Psoas muscle (tissue), 8 donors: ENCODE measurements around the gene C1orf141. TPM values are rescaled to one million over a fixed set of nuclear protein-coding genes. Genes with fewer than 3 reads are reported as not detected.

Experiments used
- ATAC-seq, 4 donors: fragments of 200-7000 bp; cut with Tn5 transposase; one replicate each; pipeline ENCODE4 v1.9.1; 2020; ENCODE audit warnings: moderate library complexity in 3 of 4, mild to moderate bottlenecking in 2 of 4
- DNase-seq, 2 donors: peaks; one replicate each; pipeline ENCODE4 v3.0.0-alpha.2; 2020
- H3K27ac ChIP-seq: fragments of 200-600 bp; one replicate; pipeline ENCODE4 v1.8.0; 2022
- H3K27me3 ChIP-seq, 3 donors: fragments of 200-600 bp in 1 of 3; one replicate each; pipeline versions ENCODE4 v1.6.1 to v1.8.0; 2013 to 2022; ENCODE audit warnings: low read length in 2 of 3, mild to moderate bottlenecking in 2 of 3, moderate library complexity in 1 of 3; ENCODE audit not compliant: insufficient read depth in 3 of 3
- H3K36me3 ChIP-seq, 2 donors: fragments of 200-600 bp in 1 of 2; one replicate each; pipeline versions ENCODE4 v1.6.1 to v1.8.0; 2013 to 2022; ENCODE audit warnings: low read depth in 1 of 2, mild to moderate bottlenecking in 1 of 2, moderate library complexity in 1 of 2; ENCODE audit not compliant: insufficient read depth in 1 of 2
- H3K4me1 ChIP-seq: fragments of 200-600 bp; one replicate; pipeline ENCODE4 v1.8.0; 2022
- H3K4me3 ChIP-seq: fragments of 200-600 bp; one replicate; pipeline ENCODE4 v1.8.0; 2022; ENCODE audit warnings: mild to moderate bottlenecking
- H3K9me3 ChIP-seq: fragments of 200-600 bp; one replicate; pipeline ENCODE4 v1.8.0; 2022
- CTCF ChIP-seq: fragments of 200-600 bp; IDR thresholded peaks from one replicate; pipeline ENCODE4 v1.8.0; 2022; ENCODE audit warnings: antibody characterized with exemption
- WGBS, 3 donors: extraction: QIAGEN DNeasy Blood & Tissue Kit; methylation state at CpG; one replicate each; pipeline versions ENCODE4 v1.1.6 to v1.1.7; 2013; 5-methylcytosine and 5-hydroxymethylcytosine counted together
- intact Hi-C, 2 donors: fragments of 100-400 bp; cut with DNase I; formaldehyde crosslinking; loops; one replicate each; pipeline versions ENCODE4 v1.11.0 to v1.14.2; 2022
- polyA plus RNA-seq, 3 donors: library from polyadenylated mRNA; stranded (reverse); fragments of 200-250 nt; gene quantifications; one replicate each; pipeline ENCODE4 v1.2.3, GENCODE V29; 2013
- total RNA-seq, 4 donors: library from RNA; stranded (reverse); fragmentation: NEBNext Ultra II Directional in 2 of 4; extraction: Animal tissue kit (Norgen Biotek cat#: 25700) in 2 of 4; gene quantifications; one replicate each; pipeline versions ENCODE4 v1.2.1 to v1.2.4, GENCODE V29; 2021 to 2023
- donor health status: healthy with polysubstance abuse.
- donor health status: DM: no; HTN: no; CAD: no; lungs with moderate emphysema.
- donor health status: Bipolar disorder and iron deficiency.
- donor health status: healthy.
- donor health status: DM: yes; HTN: yes; CAD: no.
- donor health status: DM: no; HTN: no; CAD: no.
- donor health status: DM: no; HTN: no; CAD: no.
- donor health status: DM: yes; HTN: yes; CAD: no.

C1orf141 gene
- total and polyA plus RNA-seq, 7 donors = not detected

- DNase-seq (no peak), ATAC-seq (no peak)
- no peaks in the 10 kb centered on the region for H3K9me3 ChIP-seq
- H3K4me3 ChIP-seq = no peak overlapping the region
- WGBS, 3 donors = 93 to 98% (median 98%) methylated on average over 4 of the region's 4 CpGs
- no peaks in the 10 kb centered on the region for H3K27me3 ChIP-seq
- no peaks in the 10 kb centered on the region for H3K4me1 ChIP-seq
- no peak for TF ChIP-seq CTCF
- no peak overlapping the region for H3K27ac ChIP-seq
- intact Hi-C loops = no loop called here
- no peaks in the 10 kb centered on the region for H3K36me3 ChIP-seq
Observed at GRCh38 chr1:67165468-67166041, 30.8 kb upstream of the C1orf141 start.

DNA sequence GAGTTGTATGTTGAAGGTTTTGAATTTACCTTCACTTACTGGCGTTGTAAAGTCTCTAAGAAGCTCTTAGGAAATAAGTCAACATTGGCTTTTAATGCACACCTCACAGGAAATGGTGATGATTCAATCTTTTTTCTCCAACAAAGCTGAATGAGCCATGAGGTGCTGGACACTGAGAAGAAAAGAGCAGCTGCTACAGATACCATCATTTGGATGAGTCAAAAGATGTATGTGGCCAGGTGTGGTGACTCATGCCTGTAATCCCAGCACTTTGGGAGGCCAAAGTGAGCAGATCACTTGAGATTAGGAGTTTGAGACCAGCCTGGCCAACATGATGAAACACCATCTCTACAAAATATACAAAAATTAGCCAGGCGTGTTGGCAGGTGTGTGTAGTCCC is 28.2 kb upstream of the C1orf141 start:
- Histone ChIP-seq H3K36me3 (no peaks in the 10 kb centered on the region), H3K27ac (no peak overlapping the region), H3K27me3 (no peaks in the 10 kb centered on the region), H3K4me3 (no peak overlapping the region), H3K9me3 (no peaks in the 10 kb centered on the region), H3K4me1 (no peaks in the 10 kb centered on the region)
- no peak for ATAC-seq
- no peak for TF ChIP-seq CTCF
- no peak for DNase-seq
- WGBS, 3 donors = 76 to 85% (median 80%) methylated on average over 2 of the region's 2 CpGs
- intact Hi-C loops = no loop called here

- no peak for DNase-seq
- intact Hi-C loops = no loop called here
- no peaks in the 10 kb centered on the region for H3K9me3 ChIP-seq
- no peaks in the 10 kb centered on the region for H3K27me3 ChIP-seq
- no peak overlapping the region for H3K4me3 ChIP-seq
- ATAC-seq = no peak
- H3K4me1 ChIP-seq = no peaks in the 10 kb centered on the region
- no peaks in the 10 kb centered on the region for H3K36me3 ChIP-seq
- TF ChIP-seq CTCF = no peak
- 78 to 82% (median 80%) methylated on average over 2 of the region's 2 CpGs for WGBS, 3 donors
- no peak overlapping the region for H3K27ac ChIP-seq
Observed at GRCh38 chr1:67159233-67159632, 24.5 kb upstream of the C1orf141 start.

DNA sequence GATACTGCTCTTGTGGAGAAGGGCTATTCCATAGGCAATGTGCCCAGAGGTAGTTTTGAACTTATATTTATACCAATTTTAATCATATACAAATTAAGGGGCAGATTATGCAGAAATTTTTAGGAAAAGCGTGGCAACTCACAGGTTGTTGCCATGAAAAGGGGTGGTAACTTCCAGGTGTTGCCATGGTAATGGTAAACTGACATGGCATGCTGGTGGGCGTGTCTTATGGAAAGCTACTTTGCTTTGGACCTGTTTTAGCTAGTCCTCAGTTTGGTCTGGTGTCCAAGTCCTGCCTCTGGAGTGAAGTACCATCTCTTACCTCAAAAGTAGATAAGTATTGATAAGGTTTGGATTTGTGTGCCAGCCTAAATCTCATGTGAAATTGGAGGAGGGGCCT is 23.6 kb upstream of the C1orf141 start:
- ATAC-seq (no peak), DNase-seq (no peak)
- 44 to 58% (median 54%) methylated on average over 2 of the region's 2 CpGs for WGBS, 3 donors
- H3K4me3 ChIP-seq = no peak overlapping the region
- no peaks in the 10 kb centered on the region for H3K9me3 ChIP-seq
- intact Hi-C loops = no loop called here
- no peak for TF ChIP-seq CTCF
- H3K27ac ChIP-seq = no peak overlapping the region
- H3K27me3 ChIP-seq = no peaks in the 10 kb centered on the region
- no peaks in the 10 kb centered on the region for H3K4me1 ChIP-seq
- H3K36me3 ChIP-seq = no peaks in the 10 kb centered on the region

DNA sequence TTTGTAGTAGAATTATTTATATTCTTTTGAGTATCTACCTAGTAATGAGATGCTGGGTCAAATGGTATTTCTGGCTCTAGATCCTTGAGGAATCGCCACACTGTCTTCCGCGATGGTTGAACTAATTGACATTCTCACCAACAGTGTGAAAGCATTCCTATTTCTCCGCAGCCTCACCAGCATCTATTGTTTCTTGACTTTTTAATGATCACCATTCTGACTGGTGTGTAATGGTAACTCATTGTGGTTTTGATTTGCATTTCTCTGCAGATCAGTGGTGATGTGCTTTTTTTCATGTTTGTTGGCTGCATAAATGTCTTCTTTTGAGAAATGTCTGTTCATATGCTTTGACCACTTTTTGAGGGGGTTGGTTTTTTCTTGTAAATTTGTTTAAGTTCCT is 16.2 kb upstream of the C1orf141 start:
- intact Hi-C loops = no loop called here
- Histone ChIP-seq H3K4me3 (no peak overlapping the region), H3K27me3 (no peaks in the 10 kb centered on the region), H3K4me1 (no peaks in the 10 kb centered on the region), H3K36me3 (no peaks in the 10 kb centered on the region), H3K27ac (no peak overlapping the region), H3K9me3 (no peaks in the 10 kb centered on the region)
- DNase-seq (no peak), ATAC-seq (no peak)
- no peak for TF ChIP-seq CTCF
- WGBS, 3 donors = 78 to 91% (median 83%) methylated on average over 4 of the region's 4 CpGs
